Activated CD8-positive, alpha-beta memory T cell treated with anti-CD3 and anti-CD28 coated beads for 24 hours (primary cell): ENCODE measurements around the gene PKP1.

Experiments
- DNase-seq: peaks from one replicate; pipeline ENCODE4 v3.0.0-alpha.2; 2020

The PKP1 gene

DNA sequence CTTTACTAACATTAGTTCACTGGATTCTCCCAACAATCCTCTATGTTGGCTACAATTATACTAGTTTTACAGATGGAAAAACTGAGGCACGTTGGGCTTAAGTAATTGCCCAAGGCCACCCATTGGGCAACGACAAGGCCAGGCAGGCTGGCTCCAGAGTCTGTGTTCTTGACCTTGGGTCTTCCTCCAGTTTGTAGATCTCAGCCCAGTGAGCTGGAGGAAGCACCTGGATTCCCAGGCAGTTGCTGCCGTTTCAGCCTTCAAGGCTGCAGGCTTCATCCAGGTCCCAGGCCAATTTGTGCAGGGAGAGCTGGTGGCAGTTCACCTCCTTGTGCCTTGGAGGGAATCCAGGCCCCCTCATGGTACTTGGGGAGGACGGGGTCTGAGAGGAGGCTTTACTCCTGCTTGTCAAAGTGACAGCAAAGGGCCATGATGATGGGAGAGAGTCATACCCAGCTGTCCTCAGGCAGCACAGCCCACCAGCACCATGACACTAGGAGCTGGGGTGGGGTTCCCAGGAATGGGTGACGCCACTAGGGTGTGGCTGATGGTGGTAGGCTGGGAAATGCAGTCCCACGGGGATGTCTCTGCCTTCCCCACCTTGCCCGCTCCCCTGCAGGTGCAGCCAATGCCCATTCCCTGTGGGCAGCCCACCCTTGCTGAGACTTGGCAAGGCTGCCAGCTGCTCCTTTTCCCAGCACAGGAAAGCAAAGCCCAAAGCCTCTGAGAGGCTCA, 27.1 kb downstream of the PKP1 start:
- DNase-seq: no peak

DNA sequence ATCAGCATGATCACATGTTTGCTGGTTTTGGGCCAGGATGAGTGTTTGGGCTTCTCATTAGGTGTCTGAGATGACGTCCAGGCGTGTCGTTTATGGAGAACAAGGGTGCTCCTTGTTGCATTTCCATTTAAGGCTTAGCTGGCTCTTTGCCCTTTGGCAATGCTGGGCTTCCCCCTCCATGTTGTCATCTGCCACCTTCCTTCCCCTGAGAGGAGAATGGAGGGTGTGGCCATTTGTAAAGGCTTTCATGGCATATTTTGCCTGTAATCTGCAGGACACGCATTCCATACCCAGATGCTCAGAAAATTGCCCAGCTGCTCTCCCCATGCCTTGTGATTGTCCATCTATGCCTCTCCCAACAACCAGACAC, 27.7 kb downstream of the PKP1 start:
- DNase-seq: no peak

DNA sequence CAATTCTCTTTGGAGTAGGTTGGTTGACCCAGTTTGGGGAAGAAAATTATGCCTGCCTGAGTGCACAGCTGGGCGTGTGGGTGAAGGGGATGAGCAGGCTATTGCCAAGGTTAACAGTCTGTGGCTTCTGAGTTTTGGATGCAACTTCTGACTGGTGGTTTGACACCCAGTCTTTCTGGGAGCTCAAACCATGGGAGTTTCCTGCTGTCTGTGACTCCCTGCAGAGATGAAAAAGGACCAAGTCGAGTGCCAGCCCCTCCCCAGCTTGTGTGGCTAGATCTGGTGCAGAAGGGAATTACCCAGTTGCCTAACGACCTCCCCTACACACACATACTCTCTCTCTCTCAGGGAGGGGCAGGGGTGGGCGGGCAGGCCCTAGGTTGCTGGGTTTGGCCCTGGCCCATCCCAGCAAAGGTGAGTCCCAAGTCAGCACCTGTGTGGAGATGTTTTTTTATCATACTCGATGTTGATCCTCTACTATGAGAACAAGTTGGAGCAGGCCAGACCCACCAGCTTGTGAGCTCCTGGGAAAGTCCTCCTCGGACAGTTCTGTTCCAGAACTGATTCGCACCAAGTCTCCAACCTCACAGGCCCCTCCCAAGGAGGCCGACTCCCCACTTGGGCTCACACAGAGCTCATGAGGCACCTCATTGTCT, 28.2 kb downstream of the PKP1 start:
- DNase-seq: no peak

DNA sequence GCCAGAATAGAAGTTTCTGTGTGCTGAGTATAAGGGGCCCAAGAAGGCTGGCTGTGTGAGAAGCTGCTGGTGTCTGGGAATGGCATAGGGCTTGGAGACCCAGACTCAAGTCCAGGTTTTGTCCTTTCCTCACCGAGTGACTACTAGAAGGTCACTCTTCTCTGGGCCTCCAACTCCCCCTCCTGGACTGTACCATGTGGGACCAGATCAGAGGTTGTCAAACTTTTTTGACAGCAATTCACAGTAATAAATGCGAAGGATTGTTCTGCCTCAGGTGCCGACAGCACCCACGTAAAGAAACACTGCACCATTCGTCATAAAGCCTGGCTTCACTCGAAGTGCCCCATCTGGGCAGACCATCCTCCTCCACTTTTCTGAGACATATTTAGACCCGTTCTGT, 29.0 kb downstream of the PKP1 start:
- no peak for DNase-seq

DNA sequence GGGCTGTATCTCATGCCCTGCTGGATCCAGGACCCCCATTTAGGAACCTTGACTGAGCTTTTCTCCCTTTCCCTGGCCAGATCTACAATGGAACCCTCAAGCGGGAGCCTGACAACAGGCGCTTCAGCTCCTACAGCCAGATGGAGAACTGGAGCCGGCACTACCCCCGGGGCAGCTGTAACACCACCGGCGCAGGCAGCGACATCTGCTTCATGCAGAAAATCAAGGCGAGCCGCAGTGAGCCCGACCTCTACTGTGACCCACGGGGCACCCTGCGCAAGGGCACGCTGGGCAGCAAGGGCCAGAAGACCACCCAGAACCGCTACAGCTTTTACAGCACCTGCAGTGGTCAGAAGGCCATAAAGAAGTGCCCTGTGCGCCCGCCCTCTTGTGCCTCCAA, 29.8 kb downstream of the PKP1 start:
- DNase-seq: no peak

DNA sequence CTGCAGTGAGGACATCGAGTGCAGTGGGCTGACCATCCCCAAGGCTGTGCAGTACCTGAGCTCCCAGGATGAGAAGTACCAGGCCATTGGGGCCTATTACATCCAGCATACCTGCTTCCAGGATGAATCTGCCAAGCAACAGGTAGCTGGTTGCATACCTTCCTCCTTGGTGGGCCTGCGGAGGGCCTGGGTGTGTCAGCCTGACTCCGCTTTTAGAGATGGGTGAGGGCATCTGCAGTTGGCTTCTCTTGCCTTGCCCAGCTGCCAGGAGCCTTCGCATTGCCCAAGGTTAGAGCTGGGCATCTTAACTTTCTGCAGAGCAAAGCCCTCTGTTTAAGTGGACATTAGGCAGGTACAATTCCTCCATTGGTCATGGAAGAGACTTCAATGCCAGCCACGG, 33.2 kb downstream of the PKP1 start:
- DNase-seq: no peak

DNA sequence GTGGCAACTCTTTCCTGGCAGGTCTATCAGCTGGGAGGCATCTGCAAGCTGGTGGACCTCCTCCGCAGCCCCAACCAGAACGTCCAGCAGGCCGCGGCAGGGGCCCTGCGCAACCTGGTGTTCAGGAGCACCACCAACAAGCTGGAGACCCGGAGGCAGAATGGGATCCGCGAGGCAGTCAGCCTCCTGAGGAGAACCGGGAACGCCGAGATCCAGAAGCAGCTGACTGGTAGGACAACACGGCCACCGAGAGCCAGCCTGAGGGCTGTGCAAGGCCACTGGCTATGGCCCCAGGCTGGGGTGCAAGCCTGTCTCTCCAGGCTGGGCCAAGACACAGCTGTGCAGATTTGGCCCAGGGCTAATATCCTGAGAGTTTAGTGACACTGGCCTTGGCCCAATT, 34.2 kb downstream of the PKP1 start:
- DNase-seq: no peak

DNA sequence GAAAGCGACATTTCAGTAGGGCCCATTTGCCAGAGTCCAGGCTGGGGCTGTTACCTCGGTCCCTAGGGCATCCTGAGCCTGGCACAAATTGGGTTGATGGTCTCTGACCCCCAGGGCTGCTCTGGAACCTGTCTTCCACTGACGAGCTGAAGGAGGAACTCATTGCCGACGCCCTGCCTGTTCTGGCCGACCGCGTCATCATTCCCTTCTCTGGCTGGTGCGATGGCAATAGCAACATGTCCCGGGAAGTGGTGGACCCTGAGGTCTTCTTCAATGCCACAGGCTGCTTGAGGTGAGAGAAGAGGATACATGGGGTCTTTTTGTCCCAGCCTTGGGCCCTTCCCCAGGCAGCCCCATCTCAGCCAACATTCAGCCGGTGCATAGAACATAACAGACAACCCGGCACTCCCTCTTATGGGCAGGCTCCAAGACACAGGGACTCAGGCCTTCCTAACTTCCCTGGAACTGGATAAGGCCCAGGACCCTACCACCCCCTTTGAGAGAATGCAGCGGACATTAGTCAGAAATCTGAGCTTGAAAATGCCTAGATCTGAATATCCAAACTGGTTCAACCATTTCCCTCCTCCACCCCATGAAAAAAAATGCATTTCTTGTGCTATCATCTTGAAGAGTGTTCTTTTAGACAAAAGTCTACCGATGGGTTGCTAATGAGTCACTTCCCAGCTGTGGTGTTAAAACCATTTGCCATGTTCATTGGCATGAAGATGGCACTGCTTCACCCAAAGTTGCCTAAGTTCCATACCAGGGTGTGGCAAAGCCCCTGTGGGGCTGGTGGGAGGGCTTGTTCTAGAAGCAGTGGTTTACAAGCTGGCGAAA, 35.4 kb downstream of the PKP1 start:
- DNase-seq: no peak

DNA sequence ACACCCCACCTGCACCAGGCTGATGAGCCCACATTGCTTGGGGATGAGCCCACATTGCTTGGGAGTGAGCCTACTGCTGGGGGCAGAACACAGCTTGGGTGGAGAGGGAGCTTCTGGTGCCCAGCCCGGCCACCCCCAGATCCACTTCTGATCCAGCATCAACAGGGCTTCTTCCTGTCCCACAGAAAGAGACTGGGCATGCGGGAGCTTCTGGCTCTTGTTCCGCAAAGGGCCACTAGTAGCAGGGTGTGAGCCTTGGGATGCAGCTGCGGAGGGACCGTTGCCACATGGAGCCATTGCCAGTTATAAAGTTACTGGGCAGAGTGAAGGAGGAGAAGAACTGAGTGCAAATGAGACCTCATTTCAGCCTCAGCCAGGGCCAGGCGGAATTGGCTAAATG, 36.3 kb downstream of the PKP1 start:
- DNase-seq: no peak

DNA sequence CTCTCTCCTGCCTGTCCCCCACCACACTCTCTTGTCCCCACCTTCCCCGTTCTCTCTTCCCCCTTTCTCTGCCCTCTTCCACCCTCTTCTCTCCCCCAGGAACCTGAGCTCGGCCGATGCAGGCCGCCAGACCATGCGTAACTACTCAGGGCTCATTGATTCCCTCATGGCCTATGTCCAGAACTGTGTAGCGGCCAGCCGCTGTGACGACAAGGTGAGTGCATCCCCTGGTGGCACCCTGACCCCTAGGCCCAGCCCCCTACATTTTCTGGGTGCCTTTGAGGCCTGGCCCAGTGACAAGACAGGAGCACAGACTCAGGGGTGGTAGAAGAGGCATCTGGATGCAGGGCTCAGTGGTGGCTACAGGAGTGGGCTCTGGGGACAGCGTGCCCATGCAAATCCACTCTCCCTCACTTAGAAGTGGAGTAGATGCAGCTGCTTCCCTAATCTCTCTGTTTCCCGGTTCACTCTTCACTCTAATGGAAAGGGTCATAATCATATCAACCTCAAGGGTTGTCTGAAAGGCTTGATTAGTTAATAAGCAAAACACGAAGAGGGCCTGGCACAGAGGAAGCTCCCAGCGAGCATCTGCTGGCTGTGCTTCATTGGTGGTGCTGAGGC, 37.0 kb downstream of the PKP1 start:
- no peak for DNase-seq

DNA sequence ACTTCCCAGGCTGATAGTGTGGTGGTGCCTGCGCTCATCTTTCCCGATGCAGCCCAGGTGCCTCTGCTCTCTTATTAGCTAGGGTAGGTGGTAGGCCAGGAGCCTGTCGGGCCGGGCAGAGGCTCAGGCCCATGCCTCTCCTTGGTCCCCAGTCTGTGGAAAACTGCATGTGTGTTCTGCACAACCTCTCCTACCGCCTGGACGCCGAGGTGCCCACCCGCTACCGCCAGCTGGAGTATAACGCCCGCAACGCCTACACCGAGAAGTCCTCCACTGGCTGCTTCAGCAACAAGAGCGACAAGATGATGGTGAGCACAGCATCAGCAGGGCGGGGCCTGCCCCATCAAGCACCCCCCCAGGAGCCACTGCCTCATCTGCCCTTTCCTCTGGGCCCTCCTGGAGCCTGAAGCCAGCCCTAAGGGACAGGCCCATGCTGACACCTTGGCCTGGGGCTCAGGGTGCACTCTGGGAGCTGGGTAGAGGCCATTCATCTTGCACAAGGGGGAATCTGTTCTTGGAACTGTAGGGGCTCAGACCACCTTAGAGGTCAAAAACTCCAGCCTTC, 38.6 kb downstream of the PKP1 start:
- no peak for DNase-seq

DNA sequence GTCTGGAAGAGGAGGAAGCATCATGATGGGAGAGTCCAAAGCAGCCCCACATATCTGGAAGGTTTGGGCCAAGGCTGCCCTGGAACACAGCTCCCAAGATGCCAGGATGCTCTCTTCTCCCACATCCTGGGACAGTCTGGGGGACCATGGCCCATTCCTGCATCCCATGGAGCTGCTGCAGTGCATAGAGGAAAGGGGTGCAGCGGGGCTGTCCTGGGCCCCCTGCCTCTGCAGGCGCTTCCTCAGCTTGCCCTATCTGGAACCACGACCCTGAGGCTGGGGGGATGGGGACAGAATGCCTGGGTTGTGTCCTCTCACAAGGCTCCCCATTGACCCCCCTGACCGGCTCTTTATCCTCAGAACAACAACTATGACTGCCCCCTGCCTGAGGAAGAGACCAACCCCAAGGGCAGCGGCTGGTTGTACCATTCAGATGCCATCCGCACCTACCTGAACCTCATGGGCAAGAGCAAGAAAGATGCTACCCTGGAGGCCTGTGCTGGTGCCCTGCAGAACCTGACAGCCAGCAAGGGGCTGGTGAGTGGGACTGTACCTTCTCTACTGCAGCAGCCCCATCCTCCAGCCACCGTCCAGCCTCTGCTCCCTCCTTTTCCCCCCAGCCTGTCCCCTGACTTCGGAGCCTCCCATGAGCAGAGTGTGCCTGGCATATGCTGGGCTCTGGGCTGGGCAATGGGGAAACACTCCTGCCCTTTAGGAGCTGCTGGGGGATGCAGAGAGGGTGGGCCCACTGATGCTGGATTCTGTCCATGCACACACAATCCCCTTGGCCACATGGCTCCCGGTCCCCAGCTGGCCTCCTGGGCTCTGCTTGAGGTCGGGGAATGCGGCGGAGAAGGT, 39.6 kb downstream of the PKP1 start:
- DNase-seq: no peak

DNA sequence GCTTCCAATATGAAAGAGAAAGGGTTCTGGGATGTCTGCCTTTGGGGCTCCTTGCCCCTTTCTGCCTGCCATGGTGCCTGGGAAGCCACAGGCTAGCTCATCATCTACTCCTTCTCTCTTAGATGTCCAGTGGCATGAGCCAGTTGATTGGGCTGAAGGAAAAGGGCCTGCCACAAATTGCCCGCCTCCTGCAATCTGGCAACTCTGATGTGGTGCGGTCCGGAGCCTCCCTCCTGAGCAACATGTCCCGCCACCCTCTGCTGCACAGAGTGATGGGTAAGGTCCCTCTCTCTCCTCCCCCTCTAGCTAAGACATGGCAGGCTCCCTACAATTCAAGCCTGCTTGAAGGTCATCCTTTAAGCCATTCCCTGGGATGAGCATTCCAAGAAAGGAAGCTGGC, 41.0 kb downstream of the PKP1 start:
- no peak for DNase-seq

DNA sequence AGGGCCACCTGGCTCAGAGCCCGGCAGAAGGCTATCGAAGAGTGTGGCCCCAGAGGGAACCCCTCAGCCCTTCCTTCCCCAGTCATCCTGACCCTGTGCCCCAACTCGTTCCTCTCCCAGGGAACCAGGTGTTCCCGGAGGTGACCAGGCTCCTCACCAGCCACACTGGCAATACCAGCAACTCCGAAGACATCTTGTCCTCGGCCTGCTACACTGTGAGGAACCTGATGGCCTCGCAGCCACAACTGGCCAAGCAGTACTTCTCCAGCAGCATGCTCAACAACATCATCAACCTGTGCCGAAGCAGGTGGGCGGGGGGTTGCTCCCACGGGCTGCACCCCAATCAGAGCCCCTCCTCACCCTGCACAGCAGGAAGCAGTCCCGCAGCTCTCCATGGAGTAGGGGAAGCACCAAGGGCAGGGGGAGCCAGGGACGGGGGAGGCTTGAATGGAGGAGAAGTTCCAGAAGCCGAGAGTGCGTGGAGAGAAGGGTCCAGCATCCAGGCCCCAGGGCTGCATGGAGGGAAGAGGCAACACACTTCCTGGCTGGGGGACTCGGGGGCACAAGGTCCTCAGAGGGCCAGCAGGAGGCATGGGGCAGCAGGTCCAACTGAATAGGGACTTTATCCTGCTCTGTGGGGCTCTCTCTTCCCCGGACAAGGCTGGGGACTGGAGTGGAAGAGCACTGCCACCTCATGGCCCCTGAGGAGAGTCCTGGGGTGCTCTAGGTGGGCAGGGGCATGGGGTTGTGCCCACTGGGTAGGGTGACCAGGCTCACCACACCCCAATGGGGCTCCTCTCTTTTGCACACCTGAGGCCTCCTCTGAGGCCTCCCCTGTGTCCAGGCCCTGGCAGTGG, 41.7 kb downstream of the PKP1 start:
- DNase-seq: no peak

DNA sequence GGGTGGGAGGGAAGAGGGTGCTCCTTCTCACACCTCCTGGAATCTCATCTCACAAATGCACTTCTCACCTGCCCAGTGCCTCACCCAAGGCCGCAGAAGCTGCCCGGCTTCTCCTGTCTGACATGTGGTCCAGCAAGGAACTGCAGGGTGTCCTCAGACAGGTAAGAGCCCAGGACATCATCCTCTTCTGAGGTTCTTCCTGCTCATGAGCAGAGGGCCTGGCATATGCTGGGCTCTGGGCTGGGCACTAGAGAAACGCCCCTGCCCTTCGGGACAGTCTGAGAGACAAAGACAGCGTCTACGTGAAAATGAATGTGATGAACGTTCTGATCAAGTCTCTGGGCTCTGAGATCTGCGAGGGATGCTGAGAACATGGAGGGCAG, 42.4 kb downstream of the PKP1 start:
- DNase-seq: no peak

DNA sequence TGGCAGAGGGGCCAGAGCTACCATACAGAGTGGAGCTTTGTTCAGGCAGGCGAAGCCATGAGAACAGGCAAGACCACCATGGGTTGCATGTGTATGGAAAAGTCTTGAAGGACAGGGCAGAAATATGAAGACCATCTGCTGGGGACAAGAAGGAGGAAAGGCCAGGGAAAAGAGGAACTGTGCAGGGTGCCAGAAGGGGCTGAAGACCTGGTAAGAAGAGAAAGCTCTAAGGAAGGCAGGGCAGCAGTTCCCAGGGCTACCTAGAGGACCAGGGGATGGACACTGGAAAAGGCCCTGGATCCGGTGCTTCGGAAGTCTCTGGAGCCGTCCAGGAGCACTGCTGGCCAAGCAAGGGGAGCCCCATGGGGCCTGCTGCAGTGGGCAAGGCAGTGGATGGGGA, 43.4 kb downstream of the PKP1 start:
- no peak for DNase-seq

DNA sequence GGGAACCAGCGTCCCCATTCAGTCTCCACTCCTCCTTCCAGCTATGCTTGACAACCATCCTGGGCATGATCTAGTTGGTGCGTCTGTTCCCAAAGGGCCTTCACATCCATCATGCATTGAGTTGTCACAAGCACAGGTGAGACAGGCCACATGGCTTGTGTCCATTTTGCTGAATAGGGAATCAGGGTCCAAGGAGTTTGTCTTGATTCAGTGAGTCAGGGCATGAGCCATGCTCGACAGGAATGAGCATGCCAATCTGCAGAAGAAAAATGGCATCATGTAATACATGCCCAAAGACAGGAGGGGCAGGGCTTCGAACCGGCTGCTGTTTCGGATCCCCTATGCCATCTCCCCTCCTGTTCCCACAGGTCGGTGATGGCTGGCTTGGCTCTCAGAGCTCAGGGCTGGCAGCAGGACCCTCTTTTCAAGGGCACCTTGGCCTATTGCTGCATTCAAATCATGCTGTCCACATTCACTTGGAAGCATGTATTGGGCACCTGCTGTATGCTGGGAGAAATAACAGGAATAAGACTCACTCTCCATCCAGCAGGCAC, 44.5 kb downstream of the PKP1 start:
- no peak for DNase-seq

DNA sequence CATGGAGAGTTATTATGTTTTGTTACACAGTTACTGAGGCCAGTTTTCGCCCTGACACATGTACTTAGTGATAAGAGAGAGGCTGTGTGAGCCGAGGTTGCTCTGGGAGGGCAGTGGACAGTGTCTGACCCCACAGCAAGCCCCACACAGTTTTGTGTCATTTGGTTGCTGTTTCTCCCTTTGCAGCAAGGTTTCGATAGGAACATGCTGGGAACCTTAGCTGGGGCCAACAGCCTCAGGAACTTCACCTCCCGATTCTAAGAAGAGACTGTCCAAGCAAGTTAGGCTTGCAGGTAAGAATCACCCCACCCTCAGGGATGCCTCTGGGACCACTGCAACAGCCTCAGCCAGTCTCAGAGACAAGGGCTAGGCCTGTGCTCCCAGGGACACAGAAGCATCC, 45.3 kb downstream of the PKP1 start:
- no peak for DNase-seq

DNA sequence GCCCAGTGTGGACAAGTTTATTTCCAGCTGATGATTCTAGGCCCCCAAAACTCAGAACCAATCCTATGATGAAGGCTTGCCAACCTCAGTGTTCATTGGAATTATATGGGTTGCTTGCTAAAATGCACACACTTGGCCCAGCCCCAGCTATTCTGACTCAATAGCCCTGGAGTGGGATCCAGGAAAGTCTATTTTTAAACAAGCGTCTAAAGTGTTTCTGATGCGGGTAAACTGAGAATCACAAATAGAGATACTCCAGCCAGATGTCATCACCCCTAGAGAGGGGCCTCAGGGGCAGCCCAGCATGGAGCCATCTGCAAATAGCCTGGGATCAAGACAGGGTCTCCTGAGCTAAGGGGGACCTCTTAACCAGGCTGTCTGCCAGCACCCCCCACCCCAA, 46.0 kb downstream of the PKP1 start:
- no peak for DNase-seq

DNA sequence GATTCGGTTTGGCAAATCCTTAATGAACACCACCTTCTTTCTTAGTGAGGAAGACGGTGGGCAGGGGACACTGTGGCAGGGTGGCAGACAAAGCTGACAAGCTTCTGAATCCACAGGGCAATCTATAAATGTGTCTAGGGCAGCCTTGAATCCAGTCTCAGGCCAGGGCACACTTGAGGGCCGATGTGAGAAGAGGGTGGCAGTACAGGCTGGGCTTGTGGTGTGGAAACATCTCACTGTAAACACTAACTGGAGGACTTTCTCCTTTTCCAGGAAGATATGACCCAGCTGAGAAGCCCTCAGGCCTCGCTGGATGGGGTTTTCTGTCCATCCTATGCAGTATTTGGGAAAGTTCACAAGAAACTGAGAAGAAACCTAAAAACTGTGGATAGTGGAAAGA, 46.5 kb downstream of the PKP1 start:
- no peak for DNase-seq

DNA sequence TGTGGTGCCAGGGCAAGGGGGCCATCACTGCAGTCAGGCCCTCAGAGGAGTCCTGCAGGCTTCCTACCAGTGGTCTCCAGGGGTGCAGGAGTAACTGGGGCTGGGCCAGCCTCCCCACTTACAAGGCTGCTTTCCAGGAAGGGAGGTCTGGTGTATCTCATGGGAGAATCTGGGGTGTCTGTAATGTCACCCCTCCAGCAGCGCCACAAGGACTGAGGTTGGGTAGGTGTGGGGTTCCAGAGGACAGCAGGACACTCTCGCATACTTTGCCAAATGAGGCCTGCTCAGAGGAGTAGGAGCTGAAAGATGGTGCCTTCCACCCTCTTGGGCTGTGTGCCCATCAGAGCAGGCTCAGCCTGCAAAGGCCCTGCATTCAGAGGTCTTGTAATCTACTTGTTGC, 47.2 kb downstream of the PKP1 start:
- no peak for DNase-seq
